ENCODE measurements around the gene IER2. TPM values are rescaled to one million over a fixed set of nuclear protein-coding genes. Genes with fewer than 3 reads are reported as not detected.

Gene IER2
- total and polyA plus RNA-seq, 9 of the 15 experiments (the other 6 are each of a cell fraction or from before 2014, with no cell fraction given) = 4.5 to 205 (median 23.7) TPM

GRCh38 chr19:13117176-13117771, 32.9 kb upstream of the IER2 start (continued):
- TF ChIP-seq, protein P1, sequence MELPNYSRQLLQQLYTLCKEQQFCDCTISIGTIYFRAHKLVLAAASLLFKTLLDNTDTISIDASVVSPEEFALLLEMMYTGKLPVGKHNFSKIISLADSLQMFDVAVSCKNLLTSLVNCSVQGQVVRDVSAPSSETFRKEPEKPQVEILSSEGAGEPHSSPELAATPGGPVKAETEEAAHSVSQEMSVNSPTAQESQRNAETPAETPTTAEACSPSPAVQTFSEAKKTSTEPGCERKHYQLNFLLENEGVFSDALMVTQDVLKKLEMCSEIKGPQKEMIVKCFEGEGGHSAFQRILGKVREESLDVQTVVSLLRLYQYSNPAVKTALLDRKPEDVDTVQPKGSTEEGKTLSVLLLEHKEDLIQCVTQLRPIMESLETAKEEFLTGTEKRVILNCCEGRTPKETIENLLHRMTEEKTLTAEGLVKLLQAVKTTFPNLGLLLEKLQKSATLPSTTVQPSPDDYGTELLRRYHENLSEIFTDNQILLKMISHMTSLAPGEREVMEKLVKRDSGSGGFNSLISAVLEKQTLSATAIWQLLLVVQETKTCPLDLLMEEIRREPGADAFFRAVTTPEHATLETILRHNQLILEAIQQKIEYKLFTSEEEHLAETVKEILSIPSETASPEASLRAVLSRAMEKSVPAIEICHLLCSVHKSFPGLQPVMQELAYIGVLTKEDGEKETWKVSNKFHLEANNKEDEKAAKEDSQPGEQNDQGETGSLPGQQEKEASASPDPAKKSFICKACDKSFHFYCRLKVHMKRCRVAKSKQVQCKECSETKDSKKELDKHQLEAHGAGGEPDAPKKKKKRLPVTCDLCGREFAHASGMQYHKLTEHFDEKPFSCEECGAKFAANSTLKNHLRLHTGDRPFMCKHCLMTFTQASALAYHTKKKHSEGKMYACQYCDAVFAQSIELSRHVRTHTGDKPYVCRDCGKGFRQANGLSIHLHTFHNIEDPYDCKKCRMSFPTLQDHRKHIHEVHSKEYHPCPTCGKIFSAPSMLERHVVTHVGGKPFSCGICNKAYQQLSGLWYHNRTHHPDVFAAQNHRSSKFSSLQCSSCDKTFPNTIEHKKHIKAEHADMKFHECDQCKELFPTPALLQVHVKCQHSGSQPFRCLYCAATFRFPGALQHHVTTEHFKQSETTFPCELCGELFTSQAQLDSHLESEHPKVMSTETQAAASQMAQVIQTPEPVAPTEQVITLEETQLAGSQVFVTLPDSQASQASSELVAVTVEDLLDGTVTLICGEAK (IDR thresholded peaks at IDR 0.05) = peak; percentile 53; the same call in 1 of the 2 replicates
- TF ChIP-seq, protein P1 (CRISPR knock-in tag; IDR thresholded peaks at IDR 0.05) = no peak
- TF ChIP-seq, protein P2, sequence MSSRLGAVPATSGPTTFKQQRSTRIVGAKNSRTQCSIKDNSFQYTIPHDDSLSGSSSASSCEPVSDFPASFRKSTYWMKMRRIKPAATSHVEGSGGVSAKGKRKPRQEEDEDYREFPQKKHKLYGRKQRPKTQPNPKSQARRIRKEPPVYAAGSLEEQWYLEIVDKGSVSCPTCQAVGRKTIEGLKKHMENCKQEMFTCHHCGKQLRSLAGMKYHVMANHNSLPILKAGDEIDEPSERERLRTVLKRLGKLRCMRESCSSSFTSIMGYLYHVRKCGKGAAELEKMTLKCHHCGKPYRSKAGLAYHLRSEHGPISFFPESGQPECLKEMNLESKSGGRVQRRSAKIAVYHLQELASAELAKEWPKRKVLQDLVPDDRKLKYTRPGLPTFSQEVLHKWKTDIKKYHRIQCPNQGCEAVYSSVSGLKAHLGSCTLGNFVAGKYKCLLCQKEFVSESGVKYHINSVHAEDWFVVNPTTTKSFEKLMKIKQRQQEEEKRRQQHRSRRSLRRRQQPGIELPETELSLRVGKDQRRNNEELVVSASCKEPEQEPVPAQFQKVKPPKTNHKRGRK (tag; IDR thresholded peaks at IDR 0.05) = peak; percentile 37; the same call in 1 of the 2 replicates
- TF ChIP-seq, protein P3, sequence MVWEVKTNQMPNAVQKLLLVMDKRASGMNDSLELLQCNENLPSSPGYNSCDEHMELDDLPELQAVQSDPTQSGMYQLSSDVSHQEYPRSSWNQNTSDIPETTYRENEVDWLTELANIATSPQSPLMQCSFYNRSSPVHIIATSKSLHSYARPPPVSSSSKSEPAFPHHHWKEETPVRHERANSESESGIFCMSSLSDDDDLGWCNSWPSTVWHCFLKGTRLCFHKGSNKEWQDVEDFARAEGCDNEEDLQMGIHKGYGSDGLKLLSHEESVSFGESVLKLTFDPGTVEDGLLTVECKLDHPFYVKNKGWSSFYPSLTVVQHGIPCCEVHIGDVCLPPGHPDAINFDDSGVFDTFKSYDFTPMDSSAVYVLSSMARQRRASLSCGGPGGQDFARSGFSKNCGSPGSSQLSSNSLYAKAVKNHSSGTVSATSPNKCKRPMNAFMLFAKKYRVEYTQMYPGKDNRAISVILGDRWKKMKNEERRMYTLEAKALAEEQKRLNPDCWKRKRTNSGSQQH (CRISPR knock-in tag; IDR thresholded peaks at IDR 0.05) = no peak
- no peak for TF ChIP-seq KLF6 (CRISPR knock-in tag; IDR thresholded peaks at IDR 0.05; ENCODE audit: borderline replicate concordance)
- TF ChIP-seq NONO (IDR thresholded peaks at IDR 0.05; ENCODE audit: low read depth in 2 of 2, low read length in 1 of 2) = no peak
- TF ChIP-seq SFPQ (IDR thresholded peaks at IDR 0.05; ENCODE audit: low read depth, low read length) = no peak
- 0 out of 2 replicates have a peak, but pooled peaks have one; percentile 2 for TF ChIP-seq HMGXB4 (CRISPR knock-in tag; IDR thresholded peaks at IDR 0.05)
